HG03558 (cell line): ENCODE results near the gene SSR4.

Experiments
- ATAC-seq: cut with Tn5 transposase; IDR thresholded peaks from one replicate; pipeline ENCODE4 v1.9.1; 2021; ENCODE audit warnings: moderate number of reproducible peaks; ENCODE audit not compliant: unreplicated experiment; ENCODE audit errors: extremely low read depth

Gene SSR4

DNA sequence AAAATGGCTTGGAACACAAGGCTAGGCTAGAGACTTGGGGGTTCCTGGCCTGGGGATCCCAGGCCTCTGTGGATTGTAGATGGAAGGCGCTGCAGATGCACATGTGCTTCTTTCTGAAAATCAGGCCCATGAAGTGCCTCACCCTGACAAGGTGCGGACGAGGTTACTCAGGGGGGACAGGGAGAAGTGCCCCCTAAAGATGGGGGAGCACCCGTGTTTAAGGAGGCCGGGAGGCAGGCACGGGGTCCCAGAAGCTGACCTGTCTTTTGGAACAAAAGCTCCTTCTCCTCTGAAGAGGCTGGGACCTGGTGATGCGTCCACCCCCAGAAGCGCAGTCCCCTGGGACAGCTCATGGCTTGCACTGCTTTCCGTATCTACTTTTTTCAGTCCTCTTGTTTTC, 33.4 kb downstream of the SSR4 start:
- no peak for ATAC-seq

DNA sequence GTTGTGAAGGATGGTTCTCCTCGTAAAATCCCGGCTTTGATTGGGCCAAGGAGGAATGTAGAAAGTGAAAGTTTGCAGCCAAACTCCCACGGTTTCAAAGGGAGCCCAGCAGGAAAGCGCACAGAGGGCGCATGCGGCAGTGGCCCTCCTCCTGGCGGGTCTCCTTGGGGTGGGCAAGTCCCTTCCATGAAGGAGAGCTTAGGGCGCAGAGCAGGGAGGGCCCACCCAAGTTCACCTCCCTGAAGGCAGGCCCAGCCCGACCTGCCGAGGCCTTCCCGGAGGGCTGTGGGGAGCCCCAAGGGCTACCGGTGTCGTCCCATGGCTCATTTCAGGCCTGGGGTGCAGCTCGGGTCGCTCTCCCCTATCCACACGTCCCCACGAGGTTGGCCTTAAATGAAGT, 33.8 kb downstream of the SSR4 start:
- no peak for ATAC-seq

DNA sequence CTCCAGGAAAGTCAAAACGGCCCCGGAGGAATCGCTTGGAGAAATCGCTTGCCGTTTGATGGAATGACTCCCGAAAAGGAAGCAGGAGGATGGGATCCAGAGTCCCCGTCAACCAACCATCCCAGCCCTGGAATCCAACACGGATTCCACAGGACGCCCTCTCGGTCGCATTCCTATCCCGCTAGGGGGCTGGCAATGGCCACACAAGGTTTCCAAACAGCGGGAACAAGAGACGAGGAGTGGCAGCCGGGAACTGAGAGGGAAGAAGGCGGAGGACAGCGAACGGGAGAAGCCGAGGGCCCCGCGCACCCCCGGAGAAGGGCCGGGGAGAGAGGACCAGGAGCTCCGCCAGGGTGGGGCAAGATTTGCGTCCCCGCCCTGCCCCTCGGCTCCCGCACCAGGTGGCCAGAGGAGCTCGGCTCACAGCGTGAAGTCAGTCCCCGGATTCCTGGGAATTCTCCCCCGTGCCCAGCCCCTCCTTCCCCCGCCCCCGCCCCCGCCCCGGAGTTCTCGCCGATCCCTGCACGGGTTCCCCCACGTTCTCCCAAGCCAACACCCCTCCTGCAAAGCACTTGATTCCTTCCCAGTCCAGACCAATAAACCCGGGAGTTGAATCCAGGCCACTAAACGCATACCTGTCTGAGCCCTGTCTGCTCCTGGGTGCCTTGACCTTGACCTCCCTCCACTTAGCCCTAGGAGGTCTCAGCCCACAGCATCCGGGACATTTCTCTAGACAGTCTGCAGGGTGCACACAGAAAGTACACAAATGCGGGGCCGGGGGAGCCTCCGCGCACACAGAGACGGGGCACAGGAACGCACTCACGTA, 34.5 kb downstream of the SSR4 start:
- ATAC-seq = no peak

DNA sequence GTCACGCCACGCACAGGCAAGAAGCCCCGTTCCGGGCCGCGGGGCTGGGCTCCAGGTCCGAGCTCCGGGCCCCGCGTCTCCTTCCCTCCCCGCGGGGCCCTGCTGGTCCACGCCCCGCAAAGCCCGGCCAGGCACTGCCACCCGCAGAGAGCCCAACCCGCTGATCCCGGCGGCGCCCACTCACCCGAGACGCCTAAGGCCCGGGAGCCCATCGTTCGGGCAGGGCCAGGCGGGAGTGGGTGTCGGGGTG, 35.0 kb downstream of the SSR4 start:
- no peak for ATAC-seq

DNA sequence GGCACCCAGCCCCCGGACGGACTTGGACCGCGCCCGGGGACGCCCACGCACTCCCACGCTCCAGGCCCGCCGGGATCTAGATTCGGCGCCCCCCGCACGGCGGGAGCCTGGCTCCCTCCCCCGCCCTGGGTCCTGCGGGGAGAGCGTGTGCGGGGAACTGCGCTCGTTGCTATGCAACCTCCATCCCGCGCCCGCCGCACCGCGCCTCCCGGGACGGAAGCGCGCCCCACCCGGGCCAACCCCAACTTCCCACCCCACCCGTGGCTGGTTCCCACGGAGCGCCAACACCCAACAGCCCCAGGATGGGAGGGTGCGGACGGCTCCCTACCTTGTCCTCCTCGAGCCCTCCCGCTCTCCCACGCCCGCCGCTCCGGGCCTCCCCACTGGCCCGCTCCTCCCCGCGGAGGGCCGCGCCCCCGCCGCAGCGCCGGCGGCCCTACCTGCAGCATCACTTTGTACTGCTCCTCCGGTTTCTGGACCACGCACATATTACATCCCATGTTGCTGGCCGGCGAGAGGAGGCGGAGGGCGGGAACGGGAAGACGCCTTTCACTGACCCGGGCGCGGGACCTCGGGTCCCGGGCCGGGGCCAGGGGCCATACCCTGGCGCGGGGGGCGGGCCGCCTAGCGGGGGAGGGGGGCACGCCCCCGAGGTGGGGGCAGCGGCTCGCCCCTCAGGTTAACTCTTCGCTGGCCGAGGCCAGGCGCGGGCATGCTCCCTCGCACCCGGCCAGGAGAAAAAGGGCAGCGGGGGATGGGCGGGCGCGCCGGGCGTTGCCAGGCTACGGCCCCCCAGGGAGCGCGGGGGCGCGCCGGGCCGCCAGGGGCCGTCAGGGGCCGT, 35.6 kb downstream of the SSR4 start, which contains the start of gene PDZD4:
Gene PDZD4 (minus strand): TSS at position 746 of the 841 bp plus-strand sequence. CDS start 246 bp downstream, at position 500.
- ATAC-seq = no peak

DNA sequence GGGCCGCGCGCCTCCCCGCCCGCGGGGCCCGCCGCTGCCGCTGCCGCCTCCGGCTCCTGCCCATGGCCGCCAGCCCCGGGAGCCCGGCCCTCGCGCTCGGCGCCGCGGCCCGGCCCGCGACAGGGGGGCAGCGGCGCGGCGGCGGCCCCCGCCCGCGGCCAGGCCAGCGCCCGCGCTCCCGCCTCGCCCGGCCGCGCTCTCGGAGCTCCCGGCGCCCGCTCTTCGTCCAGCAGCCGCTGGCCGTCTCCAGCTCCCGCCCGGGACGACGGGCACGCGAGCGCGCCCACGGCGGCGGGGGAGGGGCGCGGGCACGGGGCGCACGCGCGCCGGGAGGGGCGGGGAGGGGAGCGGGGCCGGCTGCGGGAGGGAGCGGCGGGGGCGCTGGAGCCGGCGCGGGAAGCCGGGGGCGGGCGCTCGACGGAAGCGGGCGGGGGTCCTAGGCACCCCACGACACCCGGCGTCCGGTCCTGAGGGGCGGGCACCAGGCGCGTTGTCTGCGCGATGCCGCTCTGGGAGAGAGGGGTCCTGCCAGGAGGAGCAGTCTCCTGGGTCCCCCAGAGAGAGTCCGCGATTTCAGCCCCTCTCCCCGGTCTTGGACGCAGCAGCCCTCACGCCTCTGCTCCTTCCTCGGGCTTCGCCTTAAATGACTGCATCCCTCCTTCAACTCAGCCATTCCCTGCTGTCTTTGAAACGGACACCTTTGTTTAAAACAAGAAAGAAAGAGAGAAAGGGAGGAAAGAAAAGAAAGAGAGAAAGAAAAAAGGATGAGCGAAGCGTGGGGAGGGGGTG, 36.4 kb downstream of the SSR4 start:
- ATAC-seq = no peak

DNA sequence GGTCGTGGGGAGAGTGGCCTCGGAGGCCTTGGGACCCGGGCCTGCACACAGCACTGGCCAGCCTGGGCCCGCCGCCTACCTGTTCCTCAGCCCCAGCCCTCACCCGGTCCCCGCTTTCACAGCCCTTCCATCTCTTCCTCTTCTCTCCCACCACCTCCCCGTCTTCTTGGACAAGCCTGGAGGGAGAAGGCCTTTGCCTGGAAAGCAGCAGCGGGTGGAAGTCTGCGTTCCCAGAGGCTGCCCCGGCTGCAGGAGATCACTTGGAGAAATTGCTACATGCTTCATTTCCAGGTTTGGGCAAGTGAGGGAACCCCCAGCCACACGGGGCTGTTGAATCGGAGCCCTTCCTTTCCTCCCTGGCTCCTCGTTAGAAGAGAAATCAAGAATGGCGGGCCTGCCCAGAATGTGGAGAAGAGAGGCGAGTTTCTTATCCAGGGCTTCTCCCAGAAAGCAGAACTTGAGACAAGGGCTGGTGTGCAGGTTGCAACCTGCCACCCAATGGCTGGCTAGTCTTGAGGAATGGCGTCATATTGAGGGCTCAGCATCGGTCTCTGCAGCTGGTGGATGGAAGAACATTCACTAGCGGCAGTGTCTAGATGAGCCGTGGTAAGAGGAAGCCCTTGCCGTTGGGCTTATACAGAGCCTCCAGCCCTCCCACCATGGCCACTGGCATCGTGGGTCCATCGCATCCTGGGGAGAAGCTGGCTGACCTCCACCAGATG, 37.1 kb downstream of the SSR4 start:
- ATAC-seq = no peak

DNA sequence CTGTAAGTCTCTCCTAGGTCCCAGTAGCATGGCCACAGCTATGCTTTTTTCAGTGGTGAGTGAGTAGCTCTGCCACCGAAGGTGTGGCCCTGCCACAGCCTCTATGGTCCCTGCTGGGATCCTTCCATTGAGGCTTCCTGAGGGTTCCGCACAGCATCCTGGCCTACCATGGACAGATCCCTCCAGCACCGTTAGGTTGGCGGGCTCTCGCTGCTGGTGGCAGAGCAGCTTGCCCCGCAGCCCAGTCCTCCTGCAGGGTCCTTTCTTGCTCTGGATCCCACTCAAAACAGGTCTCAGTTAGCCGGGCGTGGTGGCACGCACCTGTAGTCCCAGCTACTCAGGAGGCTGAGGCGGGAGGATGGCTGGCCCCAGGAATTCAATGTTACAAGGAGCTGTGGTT, 38.3 kb downstream of the SSR4 start:
- ATAC-seq = no peak

DNA sequence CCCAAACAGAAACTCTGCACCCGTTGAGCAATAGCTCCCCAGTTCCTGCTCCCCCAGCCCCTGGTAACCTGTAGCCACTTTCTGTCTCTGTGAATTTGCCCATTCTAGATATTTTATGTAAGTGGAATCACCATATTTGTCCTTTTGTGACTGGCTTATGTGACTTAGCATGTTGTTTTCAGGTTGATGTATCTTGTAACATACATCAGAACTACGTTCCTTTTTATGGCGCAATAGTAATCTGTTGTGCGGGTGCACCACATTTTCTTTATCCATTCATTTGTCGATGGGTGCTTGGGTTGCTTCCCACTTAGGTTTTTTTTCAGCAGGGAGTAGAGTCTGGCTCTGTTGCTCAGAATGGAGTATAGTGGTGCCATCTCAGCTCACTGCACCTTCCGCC, 42.5 kb downstream of the SSR4 start:
- ATAC-seq = no peak

DNA sequence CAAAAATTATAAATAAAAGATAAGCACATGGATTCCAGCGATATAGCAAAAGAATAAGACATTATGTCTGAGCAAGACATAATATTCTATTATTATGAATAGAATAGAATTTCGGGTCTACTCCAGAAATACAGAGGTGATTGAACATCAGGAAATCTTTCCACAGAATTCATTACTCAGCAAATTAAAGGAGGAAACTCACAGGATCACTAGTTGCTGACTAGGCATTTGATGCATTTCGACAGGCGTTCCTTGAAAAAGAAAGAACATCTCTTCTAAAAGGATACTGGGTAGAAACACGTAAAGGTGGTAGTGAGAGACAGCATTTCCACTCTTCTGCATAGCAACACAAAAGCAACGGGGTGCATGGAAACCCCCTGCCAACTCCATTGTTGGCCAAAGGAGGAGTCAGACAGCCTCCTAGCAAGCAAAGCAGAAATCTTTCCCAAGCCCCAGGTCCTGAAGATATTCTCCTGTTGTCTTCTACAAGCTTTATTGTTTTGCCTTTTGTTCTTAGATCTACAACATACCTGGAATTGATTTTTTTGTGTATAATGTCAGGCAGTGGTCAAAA, 50.1 kb downstream of the SSR4 start:
- no peak for ATAC-seq

DNA sequence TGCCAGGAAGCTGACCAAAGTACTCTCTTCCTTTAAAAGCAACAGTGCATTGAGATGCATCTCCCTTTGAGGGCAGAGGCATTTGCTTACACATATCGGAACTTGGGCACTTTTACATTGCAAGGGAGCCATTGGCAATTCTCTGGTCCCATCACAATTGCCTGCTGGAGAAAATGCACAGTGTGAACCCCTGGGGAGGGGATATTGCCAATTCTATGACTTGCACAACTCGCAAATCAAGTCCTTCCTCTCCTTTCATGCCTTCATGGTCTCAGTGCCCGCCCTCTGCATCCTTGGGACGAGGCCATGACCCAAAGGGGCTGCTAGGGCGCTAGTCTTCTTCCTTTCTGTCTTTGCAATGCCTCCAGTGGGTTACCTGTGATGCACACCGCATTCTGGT, 50.7 kb downstream of the SSR4 start:
- no peak for ATAC-seq

DNA sequence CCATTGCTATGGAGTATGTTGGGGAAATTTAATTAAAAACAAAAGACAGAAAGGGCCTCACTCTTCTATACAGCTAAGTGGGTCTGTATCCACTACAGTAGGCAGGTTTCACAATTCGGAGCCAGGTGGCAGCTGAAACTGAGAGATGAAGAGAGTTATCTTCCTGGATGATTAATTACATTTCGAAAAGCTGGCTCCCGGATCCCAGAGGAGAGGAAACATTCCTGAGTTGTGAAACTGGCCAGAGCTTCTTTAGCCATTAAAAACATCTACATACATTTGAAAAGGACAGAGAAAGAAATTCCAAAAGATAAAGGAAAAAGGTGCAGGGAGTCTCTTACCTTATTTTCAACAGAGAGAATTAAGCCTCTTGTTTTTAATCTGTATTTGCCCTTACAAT, 51.4 kb downstream of the SSR4 start:
- ATAC-seq = no peak
